ENCODE measurements around the gene PTPN14. TPM values are rescaled to one million over a fixed set of nuclear protein-coding genes. Genes with fewer than 3 reads are reported as not detected.

PTPN14 gene
- total and polyA plus RNA-seq, 11 donors: 8.7 to 52.0 (median 33.5) TPM

GRCh38 chr1:214330715-214331114, 220.7 kb downstream of the PTPN14 start:
- TF ChIP-seq CTCF (IDR thresholded peaks at IDR 0.05) (no peak), POLR2A (IDR thresholded peaks at IDR 0.05) (no peak)
- intact Hi-C loops (cut with DNase I): loop anchor here in 7 of 10 donors (2.0 to 10.0 kb wide), 7 partner anchors 52 to 1194 kb away; partner anchors contain the start of gene PTPN14 (in 3 of the 7)
- H3K4me3 ChIP-seq: no peak overlapping the region
- DNase-seq: no peak
- peaks cover 0 to 78% (median 45%) of the 10 kb centered on the region in 9 donors for H3K36me3 ChIP-seq
- H3K4me1 ChIP-seq: peaks cover 0 to 50% (median 15%) of the 10 kb centered on the region in 12 donors
- H3K9me3 ChIP-seq: no peaks in the 10 kb centered on the region
- H3K27ac ChIP-seq: peak overlapping the region; percentile 1 to 81 (median 58)
- 44 to 57% (median 51%) methylated on average over 12 of the region's 12 CpGs for WGBS, 4 donors
- H3K27me3 ChIP-seq: no peaks in the 10 kb centered on the region
- ATAC-seq: peak in 3 of 4 donors; percentile 13 to 28 (median 19)

- Histone ChIP-seq H3K4me3 (no peak overlapping the region), H3K36me3 (peaks cover 0 to 78% (median 43%) of the 10 kb centered on the region in 9 donors), H3K9me3 (no peaks in the 10 kb centered on the region), H3K27me3 (no peaks in the 10 kb centered on the region), H3K4me1 (peaks cover 0 to 50% (median 15%) of the 10 kb centered on the region in 12 donors), H3K27ac (peak overlapping the region in 9 of 12 donors; percentile 18 to 81 (median 63))
- WGBS, 4 donors: 89 to 93% (median 91%) methylated on average over 3 of the region's 3 CpGs
- intact Hi-C loops (cut with DNase I): loop anchor here in 7 of 10 donors (2.0 to 10.0 kb wide), 7 partner anchors 51 to 1195 kb away; partner anchors contain the start of gene PTPN14 (in 3 of the 7)
- DNase-seq (no peak), ATAC-seq (no peak)
- TF ChIP-seq POLR2A (IDR thresholded peaks at IDR 0.05) (no peak), CTCF (IDR thresholded peaks at IDR 0.05) (no peak)
These were observed 221.2 kb downstream of the PTPN14 start for GRCh38 chr1:214330222-214330621.

GRCh38 chr1:214329470-214330220, 221.8 kb downstream of the PTPN14 start:
- H3K4me1 ChIP-seq: peaks cover 0 to 50% (median 15%) of the 10 kb centered on the region in 12 donors
- 91 to 94% (median 92%) methylated on average over 17 to 20 of the region's 20 CpGs for WGBS, 4 donors
- peaks cover 0 to 78% (median 43%) of the 10 kb centered on the region in 9 donors for H3K36me3 ChIP-seq
- ATAC-seq: peak in 1 of 4 donors; percentile 3
- H3K27me3 ChIP-seq: no peaks in the 10 kb centered on the region
- DNase-seq: no peak
- TF ChIP-seq CTCF (IDR thresholded peaks at IDR 0.05) (no peak), POLR2A (IDR thresholded peaks at IDR 0.05) (no peak)
- H3K9me3 ChIP-seq: no peaks in the 10 kb centered on the region
- no peak overlapping the region for H3K4me3 ChIP-seq
- intact Hi-C loops (cut with DNase I): loop anchor here (1.0 to 10.0 kb wide), 17 partner anchors 47 to 1207 kb away; partner anchors contain the start of genes PTPN14 (in 3 of the 10) and SMYD2 (in 1 of the 10)
- peak overlapping the region in 6 of 12 donors; percentile 22 to 81 (median 68) for H3K27ac ChIP-seq
